ENCODE measurements around the gene TMEM80. TPM values are rescaled to one million over a fixed set of nuclear protein-coding genes. Genes with fewer than 3 reads are reported as not detected.

The TMEM80 gene
- total and polyA plus RNA-seq, 4 donors = 5.1 to 12.4 (median 8.2) TPM

DNA sequence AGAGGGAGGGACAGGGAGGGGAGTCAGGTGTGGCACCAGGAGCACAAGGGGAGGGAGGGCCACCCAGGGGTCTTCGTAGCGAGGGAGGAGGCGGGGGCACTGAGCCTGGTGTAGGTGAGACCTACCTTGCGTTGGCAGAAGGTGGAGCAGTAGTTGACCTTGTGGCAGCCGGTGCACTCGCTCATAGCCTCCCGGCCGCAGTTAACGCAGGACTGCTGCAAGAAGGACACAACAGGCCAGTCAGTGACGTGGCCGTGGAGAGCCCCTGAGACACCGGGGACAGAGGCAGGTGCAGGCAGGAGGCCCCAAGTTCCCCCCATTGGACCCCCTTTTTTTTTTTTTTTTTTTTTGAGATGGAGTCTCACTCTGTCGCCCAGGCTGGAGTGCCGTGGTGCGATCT is 41.8 kb upstream of the TMEM80 start:
- H3K9me3 ChIP-seq (ENCODE audit: control insufficient read depth in 4 of 4, low read length in 3 of 4) = no peaks in the 10 kb centered on the region
- 88% methylated on average over 15 of the region's 15 CpGs for WGBS
- H3K9ac ChIP-seq (ENCODE audit: low read depth in 1 of 2, low read length in 2 of 2) = no peak overlapping the region
- DNase-seq (ENCODE audit: low spot score) = no peak
- H3K36me3 ChIP-seq (ENCODE audit: control insufficient read depth in 4 of 4, insufficient read depth in 3 of 4, low read depth in 1 of 4, low read length in 3 of 4) = peaks cover 0 to 2% (median under 1%) of the 10 kb centered on the region in 4 donors
- no peak overlapping the region for H3K4me3 ChIP-seq (ENCODE audit: low read depth in 1 of 3, low read length in 3 of 3)
- H3K27me3 ChIP-seq (ENCODE audit: control insufficient read depth in 4 of 4, insufficient read depth in 4 of 4, low read length in 3 of 4) = no peaks in the 10 kb centered on the region
- TF ChIP-seq GABPA (IDR thresholded peaks at IDR 0.05 in 1 of 2, conservative IDR thresholded peaks at IDR 0.05 in 1 of 2) (no peak), SP1 (IDR thresholded peaks at IDR 0.05) (no peak), JUND (IDR thresholded peaks at IDR 0.05) (no peak), FOXA1 (IDR thresholded peaks at IDR 0.05) (no peak), YY1 (IDR thresholded peaks at IDR 0.05) (no peak), NR2F2 (IDR thresholded peaks at IDR 0.05) (no peak), EGR1 (IDR thresholded peaks at IDR 0.05; ENCODE audit: low read depth in 2 of 2) (no peak), HNF4G (IDR thresholded peaks at IDR 0.05) (no peak), RXRA (IDR thresholded peaks at IDR 0.05) (no peak), MAX (IDR thresholded peaks at IDR 0.05) (no peak), FOXA2 (IDR thresholded peaks at IDR 0.05) (no peak), ZBTB33 (IDR thresholded peaks at IDR 0.05) (no peak), TAF1 (conservative IDR thresholded peaks at IDR 0.05) (no peak), HNF4A (conservative IDR thresholded peaks at IDR 0.05) (no peak), RAD21 (IDR thresholded peaks at IDR 0.05) (no peak)
- TF ChIP-seq, protein P1, sequence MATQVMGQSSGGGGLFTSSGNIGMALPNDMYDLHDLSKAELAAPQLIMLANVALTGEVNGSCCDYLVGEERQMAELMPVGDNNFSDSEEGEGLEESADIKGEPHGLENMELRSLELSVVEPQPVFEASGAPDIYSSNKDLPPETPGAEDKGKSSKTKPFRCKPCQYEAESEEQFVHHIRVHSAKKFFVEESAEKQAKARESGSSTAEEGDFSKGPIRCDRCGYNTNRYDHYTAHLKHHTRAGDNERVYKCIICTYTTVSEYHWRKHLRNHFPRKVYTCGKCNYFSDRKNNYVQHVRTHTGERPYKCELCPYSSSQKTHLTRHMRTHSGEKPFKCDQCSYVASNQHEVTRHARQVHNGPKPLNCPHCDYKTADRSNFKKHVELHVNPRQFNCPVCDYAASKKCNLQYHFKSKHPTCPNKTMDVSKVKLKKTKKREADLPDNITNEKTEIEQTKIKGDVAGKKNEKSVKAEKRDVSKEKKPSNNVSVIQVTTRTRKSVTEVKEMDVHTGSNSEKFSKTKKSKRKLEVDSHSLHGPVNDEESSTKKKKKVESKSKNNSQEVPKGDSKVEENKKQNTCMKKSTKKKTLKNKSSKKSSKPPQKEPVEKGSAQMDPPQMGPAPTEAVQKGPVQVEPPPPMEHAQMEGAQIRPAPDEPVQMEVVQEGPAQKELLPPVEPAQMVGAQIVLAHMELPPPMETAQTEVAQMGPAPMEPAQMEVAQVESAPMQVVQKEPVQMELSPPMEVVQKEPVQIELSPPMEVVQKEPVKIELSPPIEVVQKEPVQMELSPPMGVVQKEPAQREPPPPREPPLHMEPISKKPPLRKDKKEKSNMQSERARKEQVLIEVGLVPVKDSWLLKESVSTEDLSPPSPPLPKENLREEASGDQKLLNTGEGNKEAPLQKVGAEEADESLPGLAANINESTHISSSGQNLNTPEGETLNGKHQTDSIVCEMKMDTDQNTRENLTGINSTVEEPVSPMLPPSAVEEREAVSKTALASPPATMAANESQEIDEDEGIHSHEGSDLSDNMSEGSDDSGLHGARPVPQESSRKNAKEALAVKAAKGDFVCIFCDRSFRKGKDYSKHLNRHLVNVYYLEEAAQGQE (IDR thresholded peaks at IDR 0.05) = no peak
- TF ChIP-seq, protein P2, sequence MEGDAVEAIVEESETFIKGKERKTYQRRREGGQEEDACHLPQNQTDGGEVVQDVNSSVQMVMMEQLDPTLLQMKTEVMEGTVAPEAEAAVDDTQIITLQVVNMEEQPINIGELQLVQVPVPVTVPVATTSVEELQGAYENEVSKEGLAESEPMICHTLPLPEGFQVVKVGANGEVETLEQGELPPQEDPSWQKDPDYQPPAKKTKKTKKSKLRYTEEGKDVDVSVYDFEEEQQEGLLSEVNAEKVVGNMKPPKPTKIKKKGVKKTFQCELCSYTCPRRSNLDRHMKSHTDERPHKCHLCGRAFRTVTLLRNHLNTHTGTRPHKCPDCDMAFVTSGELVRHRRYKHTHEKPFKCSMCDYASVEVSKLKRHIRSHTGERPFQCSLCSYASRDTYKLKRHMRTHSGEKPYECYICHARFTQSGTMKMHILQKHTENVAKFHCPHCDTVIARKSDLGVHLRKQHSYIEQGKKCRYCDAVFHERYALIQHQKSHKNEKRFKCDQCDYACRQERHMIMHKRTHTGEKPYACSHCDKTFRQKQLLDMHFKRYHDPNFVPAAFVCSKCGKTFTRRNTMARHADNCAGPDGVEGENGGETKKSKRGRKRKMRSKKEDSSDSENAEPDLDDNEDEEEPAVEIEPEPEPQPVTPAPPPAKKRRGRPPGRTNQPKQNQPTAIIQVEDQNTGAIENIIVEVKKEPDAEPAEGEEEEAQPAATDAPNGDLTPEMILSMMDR (IDR thresholded peaks at IDR 0.05; ENCODE audit: low read depth, low read length, missing input control) = no peak
- TF ChIP-seq, protein P3, sequence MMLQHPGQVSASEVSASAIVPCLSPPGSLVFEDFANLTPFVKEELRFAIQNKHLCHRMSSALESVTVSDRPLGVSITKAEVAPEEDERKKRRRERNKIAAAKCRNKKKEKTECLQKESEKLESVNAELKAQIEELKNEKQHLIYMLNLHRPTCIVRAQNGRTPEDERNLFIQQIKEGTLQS (IDR thresholded peaks at IDR 0.05) = no peak
- no peak overlapping the region for H3K27ac ChIP-seq (ENCODE audit: low read depth in 1 of 2, low read length in 2 of 2)
- H3K4me1 ChIP-seq (ENCODE audit: control insufficient read depth in 4 of 4, insufficient read depth in 4 of 4, low read length in 3 of 4) = peaks cover 13 to 53% (median 43%) of the 10 kb centered on the region in 4 donors

Measured in liver (tissue), 9 donors.